ENCODE measurements around the gene ARHGAP24. TPM values are rescaled to one million over a fixed set of nuclear protein-coding genes. Genes with fewer than 3 reads are reported as not detected.
"Not testable (repeated sequence)": the region's sequence is repeated elsewhere in the genome, so short reads cannot be mapped to it uniquely, and the experiment has no call there.

ARHGAP24 gene
- total RNA-seq, 4 donors from 2014 or later = 3.6 to 35.3 (median 7.2) TPM

DNA sequence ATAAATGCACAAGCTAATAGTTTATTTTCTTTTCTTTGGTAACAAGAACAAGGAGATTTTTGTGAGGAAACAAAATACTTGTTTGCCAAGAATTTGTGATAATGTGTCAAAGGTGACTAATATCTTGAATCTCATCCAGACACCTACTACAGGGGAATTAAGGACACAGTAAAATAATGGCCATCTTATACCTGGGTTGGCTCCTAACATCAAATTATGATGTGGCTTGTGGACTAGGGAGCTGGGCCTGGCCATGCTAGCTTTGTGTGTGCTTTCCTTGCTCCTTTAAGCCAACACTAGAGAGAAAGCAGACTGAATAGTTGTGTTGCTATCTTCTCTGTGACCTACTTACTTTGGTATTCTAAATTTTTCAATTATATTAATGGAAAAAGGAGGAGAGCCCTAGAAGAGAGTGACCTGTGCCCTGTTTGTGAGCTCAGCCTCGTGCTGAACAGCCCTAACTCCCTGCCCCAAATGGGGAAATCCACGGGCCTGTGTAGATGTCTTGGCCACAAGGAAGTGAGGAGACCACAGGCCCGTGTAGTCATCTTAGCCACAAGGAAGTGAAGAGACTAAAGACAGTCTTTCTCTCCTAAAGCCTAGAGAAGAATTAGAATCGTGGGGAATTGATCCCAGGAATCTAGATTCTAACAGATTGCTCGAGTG, 23.3 kb downstream of the ARHGAP24 start:
- DNase-seq = peak; percentile 10
- Histone ChIP-seq H3K27ac (peak overlapping the region; percentile 47 to 77 (median 60)), H3K36me3 (no peaks in the 10 kb centered on the region), H3K4me3 (no peak overlapping the region), H3K9me3 (no peaks in the 10 kb centered on the region), H3K4me1 (peaks cover 12 to 46% (median 23%) of the 10 kb centered on the region in 3 donors), H3K27me3 (no peaks in the 10 kb centered on the region)
- 24 to 31% methylated on average over 4 to 5 of the region's 5 CpGs for WGBS, 2 donors
- TF ChIP-seq POLR2A (IDR thresholded peaks at IDR 0.05) (no peak), CTCF (IDR thresholded peaks at IDR 0.05) (no peak)
- intact Hi-C loops (cut with DNase I) = no loop called here

- WGBS, 2 donors = 88 to 90% methylated on average over 3 of the region's 3 CpGs
- Histone ChIP-seq H3K4me1 (peaks cover 12 to 46% (median 23%) of the 10 kb centered on the region in 3 donors), H3K36me3 (no peaks in the 10 kb centered on the region), H3K27me3 (no peaks in the 10 kb centered on the region), H3K9me3 (no peaks in the 10 kb centered on the region), H3K4me3 (no peak overlapping the region), H3K27ac (no peak overlapping the region)
- DNase-seq = no peak
- no peak for TF ChIP-seq POLR2A (IDR thresholded peaks at IDR 0.05)
- TF ChIP-seq CTCF (IDR thresholded peaks at IDR 0.05) = no peak
- intact Hi-C loops (cut with DNase I) = no loop called here
Observed at GRCh38 chr4:85499573-85499972, 24.6 kb downstream of the ARHGAP24 start.

- no peaks in the 10 kb centered on the region for H3K27me3 ChIP-seq
- DNase-seq = no peak
- intact Hi-C loops (cut with DNase I) = no loop called here
- no peaks in the 10 kb centered on the region for H3K36me3 ChIP-seq
- H3K4me3 ChIP-seq = no peak overlapping the region
- H3K27ac ChIP-seq = peak overlapping the region in 1 of 4 donors; percentile 28
- no peak for TF ChIP-seq POLR2A (IDR thresholded peaks at IDR 0.05)
- no peak for TF ChIP-seq CTCF (IDR thresholded peaks at IDR 0.05)
- no peaks in the 10 kb centered on the region for H3K9me3 ChIP-seq
- H3K4me1 ChIP-seq = peaks cover 12 to 46% (median 23%) of the 10 kb centered on the region in 3 donors
- WGBS, 2 donors = 87% methylated on average over 3 of the region's 3 CpGs
Observed at GRCh38 chr4:85500110-85500867, 25.3 kb downstream of the ARHGAP24 start.

GRCh38 chr4:85501145-85501544, 26.2 kb downstream of the ARHGAP24 start:
- H3K27ac ChIP-seq; DNase-seq; H3K9me3 ChIP-seq; intact Hi-C loops (cut with DNase I); H3K36me3 ChIP-seq; H3K4me3 ChIP-seq; H3K27me3 ChIP-seq: not testable (repeated sequence)
- peaks cover 12 to 37% (median 21%) of the 10 kb centered on the region in 3 donors for H3K4me1 ChIP-seq

GRCh38 chr4:85508654-85509053, 33.7 kb downstream of the ARHGAP24 start:
- no peak for TF ChIP-seq POLR2A (IDR thresholded peaks at IDR 0.05)
- TF ChIP-seq CTCF (IDR thresholded peaks at IDR 0.05) = no peak
- DNase-seq = no peak
- intact Hi-C loops (cut with DNase I) = no loop called here

More at GRCh38 chr4:85508654-85509053, 33.7 kb downstream of the ARHGAP24 start:
- Histone ChIP-seq H3K27ac (no peak overlapping the region), H3K27me3 (no peaks in the 10 kb centered on the region), H3K4me3 (no peak overlapping the region), H3K36me3 (no peaks in the 10 kb centered on the region), H3K4me1 (peaks cover 0 to 11% (median 7%) of the 10 kb centered on the region in 3 donors), H3K9me3 (no peaks in the 10 kb centered on the region)
- WGBS, 2 donors = 61 to 71% methylated on average over 2 of the region's 2 CpGs

All from esophagus squamous epithelium (tissue), 5 donors.